Ishikawa (cell line): ENCODE data around the gene CACNA2D3.

ENCODE experiments used
- CEBPB ChIP-seq: IDR thresholded peaks from 2 replicates; pipeline ENCODE4 v1.6.1; 2012
- CREB1 ChIP-seq: IDR thresholded peaks from 2 replicates; pipeline ENCODE4 v1.6.1; 2012; ENCODE audit warnings: low read depth
- EGR1 ChIP-seq: IDR thresholded peaks from 2 replicates; pipeline ENCODE4 v1.6.1; 2012
- EP300 ChIP-seq: IDR thresholded peaks from 2 replicates; pipeline ENCODE4 v1.6.1; 2012; ENCODE audit warnings: borderline replicate concordance
- FOXM1 ChIP-seq: IDR thresholded peaks from 2 replicates; pipeline ENCODE4 v1.6.1; 2012; ENCODE audit warnings: low read depth, borderline replicate concordance
- NFIC ChIP-seq: IDR thresholded peaks from 2 replicates; pipeline ENCODE4 v1.6.1; 2012
- RAD21 ChIP-seq: IDR thresholded peaks from 2 replicates; pipeline ENCODE4 v1.6.1; 2012; ENCODE audit warnings: low read depth
- TAF1 ChIP-seq: IDR thresholded peaks from 2 replicates; pipeline ENCODE4 v1.6.1; 2012; ENCODE audit warnings: low read depth, mild to moderate bottlenecking
- TCF12 ChIP-seq: IDR thresholded peaks from 2 replicates; pipeline ENCODE4 v1.6.1; 2012; ENCODE audit warnings: low read depth
- TEAD4 ChIP-seq: IDR thresholded peaks from 2 replicates; pipeline ENCODE4 v1.6.1; 2012
- YY1 ChIP-seq: IDR thresholded peaks from 2 replicates; pipeline ENCODE4 v1.6.1; 2012; ENCODE audit warnings: low read depth
- ZBTB7A ChIP-seq: IDR thresholded peaks from 2 replicates; pipeline ENCODE4 v1.6.1; 2012; ENCODE audit warnings: low read depth
- TF ChIP-seq, protein P1 (sequence below): IDR thresholded peaks from 2 replicates; pipeline ENCODE4 v1.6.1; 2012; ENCODE audit warnings: low read depth, mild to moderate bottlenecking
- TF ChIP-seq, protein P2 (sequence below): IDR thresholded peaks from 2 replicates; pipeline ENCODE4 v1.6.1; 2012
- TF ChIP-seq, protein P3 (sequence below): IDR thresholded peaks from 2 replicates; pipeline ENCODE4 v1.6.1; 2012

The CACNA2D3 gene

DNA sequence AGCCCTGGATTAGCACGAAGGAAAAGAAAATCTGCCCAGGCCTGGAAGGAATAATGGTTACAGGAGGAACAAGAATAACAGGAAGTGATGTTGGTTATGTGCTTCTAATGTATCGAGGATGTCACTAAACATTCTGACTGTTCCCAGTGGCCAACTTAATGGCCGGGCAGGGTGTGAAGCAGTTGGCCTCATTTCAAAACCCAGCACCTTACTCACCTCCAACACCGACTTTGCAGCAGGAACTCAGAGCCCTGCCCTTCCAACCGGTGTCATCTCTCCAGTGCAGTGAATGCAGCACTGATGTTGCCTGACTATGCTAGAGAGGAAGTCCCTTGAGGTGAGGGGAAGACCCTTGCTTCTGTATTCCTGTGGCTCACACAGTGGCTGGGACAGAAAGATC, 967.9 kb downstream of the CACNA2D3 start:
- no peak for TF ChIP-seq EGR1
- no peak for TF ChIP-seq NFIC
- TF ChIP-seq, protein P1, sequence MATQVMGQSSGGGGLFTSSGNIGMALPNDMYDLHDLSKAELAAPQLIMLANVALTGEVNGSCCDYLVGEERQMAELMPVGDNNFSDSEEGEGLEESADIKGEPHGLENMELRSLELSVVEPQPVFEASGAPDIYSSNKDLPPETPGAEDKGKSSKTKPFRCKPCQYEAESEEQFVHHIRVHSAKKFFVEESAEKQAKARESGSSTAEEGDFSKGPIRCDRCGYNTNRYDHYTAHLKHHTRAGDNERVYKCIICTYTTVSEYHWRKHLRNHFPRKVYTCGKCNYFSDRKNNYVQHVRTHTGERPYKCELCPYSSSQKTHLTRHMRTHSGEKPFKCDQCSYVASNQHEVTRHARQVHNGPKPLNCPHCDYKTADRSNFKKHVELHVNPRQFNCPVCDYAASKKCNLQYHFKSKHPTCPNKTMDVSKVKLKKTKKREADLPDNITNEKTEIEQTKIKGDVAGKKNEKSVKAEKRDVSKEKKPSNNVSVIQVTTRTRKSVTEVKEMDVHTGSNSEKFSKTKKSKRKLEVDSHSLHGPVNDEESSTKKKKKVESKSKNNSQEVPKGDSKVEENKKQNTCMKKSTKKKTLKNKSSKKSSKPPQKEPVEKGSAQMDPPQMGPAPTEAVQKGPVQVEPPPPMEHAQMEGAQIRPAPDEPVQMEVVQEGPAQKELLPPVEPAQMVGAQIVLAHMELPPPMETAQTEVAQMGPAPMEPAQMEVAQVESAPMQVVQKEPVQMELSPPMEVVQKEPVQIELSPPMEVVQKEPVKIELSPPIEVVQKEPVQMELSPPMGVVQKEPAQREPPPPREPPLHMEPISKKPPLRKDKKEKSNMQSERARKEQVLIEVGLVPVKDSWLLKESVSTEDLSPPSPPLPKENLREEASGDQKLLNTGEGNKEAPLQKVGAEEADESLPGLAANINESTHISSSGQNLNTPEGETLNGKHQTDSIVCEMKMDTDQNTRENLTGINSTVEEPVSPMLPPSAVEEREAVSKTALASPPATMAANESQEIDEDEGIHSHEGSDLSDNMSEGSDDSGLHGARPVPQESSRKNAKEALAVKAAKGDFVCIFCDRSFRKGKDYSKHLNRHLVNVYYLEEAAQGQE, result no peak
- TF ChIP-seq, protein P2, sequence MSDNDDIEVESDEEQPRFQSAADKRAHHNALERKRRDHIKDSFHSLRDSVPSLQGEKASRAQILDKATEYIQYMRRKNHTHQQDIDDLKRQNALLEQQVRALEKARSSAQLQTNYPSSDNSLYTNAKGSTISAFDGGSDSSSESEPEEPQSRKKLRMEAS, result no peak
- TF ChIP-seq YY1, result no peak
- TF ChIP-seq ZBTB7A, result no peak
- TF ChIP-seq TAF1, result no peak
- no peak for TF ChIP-seq TCF12
- TF ChIP-seq CREB1, result no peak
- TF ChIP-seq CEBPB, result no peak
- TF ChIP-seq, protein P3, sequence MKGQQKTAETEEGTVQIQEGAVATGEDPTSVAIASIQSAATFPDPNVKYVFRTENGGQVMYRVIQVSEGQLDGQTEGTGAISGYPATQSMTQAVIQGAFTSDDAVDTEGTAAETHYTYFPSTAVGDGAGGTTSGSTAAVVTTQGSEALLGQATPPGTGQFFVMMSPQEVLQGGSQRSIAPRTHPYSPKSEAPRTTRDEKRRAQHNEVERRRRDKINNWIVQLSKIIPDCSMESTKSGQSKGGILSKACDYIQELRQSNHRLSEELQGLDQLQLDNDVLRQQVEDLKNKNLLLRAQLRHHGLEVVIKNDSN, result no peak
- TF ChIP-seq RAD21, result no peak
- no peak for TF ChIP-seq EP300

DNA sequence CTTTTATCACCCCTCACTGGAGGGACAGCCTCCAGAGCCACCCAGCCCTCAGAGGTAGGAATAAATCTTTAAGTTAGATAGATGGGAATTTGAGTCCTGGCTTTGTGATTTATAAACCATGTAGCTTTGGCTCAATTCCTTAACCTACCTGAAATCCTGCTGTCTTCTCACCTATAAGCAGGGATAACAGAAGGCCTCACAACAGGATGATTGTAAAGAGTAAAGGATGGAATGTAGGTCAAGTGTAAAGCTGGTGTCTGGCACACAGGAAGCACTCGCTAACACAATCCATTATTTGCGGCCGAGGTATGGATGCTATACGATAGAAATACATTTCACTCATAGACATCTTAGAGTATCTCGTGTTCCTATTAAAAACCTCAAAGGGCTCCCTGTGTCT, 968.4 kb downstream of the CACNA2D3 start:
- TF ChIP-seq CREB1 (no peak), YY1 (no peak), ZBTB7A (no peak), FOXM1 (no peak), TCF12 (no peak)
- TF ChIP-seq, protein P2, result no peak
- TF ChIP-seq, protein P3, result no peak

DNA sequence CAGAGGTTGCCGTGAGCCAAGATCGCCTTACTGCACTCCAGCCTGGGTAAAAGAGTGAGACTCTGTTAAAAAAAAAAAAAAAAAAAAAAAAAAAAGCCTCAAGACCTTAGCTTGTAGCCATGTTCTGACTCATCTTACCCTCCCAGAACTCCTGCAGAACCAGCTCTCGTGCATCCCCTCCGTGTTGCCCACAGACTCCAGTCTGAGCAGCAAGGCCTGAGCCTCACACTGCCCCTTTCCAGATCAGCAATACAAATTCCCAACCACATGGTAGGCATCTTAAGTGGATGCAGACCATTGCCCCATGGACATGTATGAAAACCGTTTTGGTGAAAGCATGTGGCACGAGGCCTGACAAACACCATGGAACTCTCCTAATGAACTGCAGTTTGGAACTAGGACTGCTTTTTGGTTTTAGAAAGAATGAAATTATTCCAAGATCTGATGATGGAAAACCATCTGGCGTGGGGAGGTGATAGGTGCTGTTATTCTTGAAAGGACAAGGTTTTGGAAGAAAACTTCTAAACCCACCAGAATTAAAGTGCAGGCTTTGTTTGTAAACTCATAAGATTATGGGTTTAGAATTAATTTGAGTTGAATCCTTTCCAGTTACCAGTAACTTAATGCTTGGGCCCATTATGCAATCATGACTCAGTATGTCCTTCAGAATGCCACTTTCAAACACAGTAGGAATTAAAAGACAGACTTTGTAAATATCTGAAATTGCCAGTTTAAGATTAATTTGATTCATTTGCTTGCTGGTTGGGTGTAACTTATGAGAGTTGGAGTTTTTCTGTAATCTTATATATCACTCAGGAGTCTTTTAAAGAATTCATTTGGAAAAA, 969.3 kb downstream of the CACNA2D3 start:
- TF ChIP-seq, protein P3, result no peak
- TF ChIP-seq EGR1 (no peak), RAD21 (no peak), ZBTB7A (no peak), YY1 (no peak), TEAD4 (no peak), TAF1 (no peak), FOXM1 (no peak), EP300 (no peak), NFIC (no peak), CREB1 (no peak), TCF12 (no peak), CEBPB (no peak)
- TF ChIP-seq, protein P1, result no peak
- TF ChIP-seq, protein P2, result no peak

DNA sequence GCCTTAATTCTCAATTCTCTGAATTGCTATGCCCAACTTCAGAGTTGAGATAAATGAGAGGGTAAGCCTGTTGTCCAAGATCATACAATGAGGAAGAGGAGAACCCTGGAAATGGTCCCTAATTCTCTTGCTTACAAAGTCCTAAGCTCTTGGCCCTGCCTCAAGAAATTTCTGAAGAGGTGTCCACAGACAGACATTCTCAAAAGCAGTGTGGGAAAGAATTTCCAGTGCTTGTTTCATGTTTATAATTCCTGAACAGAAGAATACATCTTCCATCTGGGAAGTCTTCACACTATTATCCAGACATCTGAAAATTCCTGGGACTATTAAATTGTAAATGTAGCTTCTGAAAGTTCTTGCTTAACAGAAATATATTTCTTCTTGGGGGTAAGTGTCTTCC, 972.3 kb downstream of the CACNA2D3 start:
- TF ChIP-seq, protein P1, result no peak
- TF ChIP-seq TCF12 (no peak), EP300 (no peak), RAD21 (no peak), YY1 (no peak), FOXM1 (no peak), ZBTB7A (no peak), CREB1 (no peak), TEAD4 (no peak), EGR1 (no peak), NFIC (no peak), TAF1 (no peak), CEBPB (no peak)
- TF ChIP-seq, protein P3, result no peak
- TF ChIP-seq, protein P2, result no peak
